HL-60/S4 treated with phorbol 12-myristate 13-acetate at 8.2 ng/mL for 4 days and 3 days (cell line): Measurements from ENCODE around the gene TMEM185A.
"Not testable (repeated sequence)": the region's sequence is repeated elsewhere in the genome, so short reads cannot be mapped to it uniquely, and the experiment has no call there.

ENCODE experiments used
- in situ Hi-C: fragments of 300-500 bp; cut with MboI; formaldehyde crosslinking; loops from 2 replicates; pipeline ENCODE4 v1.15.0; 2022; ENCODE audit warnings: low sequenced_read_pairs

Gene TMEM185A

DNA sequence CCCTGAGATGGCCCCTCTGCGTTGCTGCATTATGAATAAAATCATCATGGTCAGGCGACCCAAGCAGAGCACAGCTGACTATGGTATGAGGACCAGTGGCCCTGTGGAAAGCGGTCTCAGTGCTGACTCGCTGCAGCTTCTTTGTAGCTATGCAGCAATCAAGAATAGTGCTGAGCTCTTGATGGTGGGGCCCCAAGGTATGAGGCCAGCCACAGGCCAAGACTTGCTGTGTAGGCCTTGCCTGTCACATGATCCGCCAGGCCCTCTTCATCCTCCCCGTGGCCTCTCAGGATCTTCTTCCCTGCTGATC, 79.7 kb downstream of the TMEM185A start:
- in situ Hi-C loops = not testable (repeated sequence)

DNA sequence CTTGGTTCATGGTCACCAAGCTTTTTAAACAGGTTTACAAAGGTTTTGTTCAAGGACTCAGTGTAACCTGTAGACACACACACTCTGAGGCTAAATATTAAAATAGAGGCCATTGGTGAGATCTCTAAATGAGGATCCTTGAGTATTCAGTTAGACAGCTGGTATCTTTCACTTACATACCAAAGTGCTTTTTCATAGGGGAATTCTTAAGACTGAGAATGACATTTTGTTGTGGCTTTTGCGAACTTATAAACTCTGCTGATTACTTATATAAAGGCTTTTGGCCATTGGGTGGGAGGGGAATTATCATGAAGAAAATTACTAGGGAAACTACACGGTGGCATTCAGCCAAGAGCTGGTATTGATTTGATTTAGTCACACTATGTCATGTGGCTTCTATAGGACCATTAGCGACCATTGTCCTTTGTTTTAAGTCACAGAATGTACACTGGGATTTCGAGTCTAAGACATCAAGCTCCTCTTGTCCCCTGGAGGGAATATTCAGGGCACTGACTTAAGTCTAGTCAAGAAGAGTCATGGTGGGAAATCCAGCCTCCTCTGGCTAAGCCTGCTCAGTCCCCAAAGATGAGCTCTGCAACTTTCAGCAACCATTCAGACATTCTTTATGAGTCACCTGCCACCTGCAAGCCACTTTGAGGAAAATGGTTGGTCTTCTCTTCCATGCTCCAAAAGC, 80.2 kb downstream of the TMEM185A start:
- in situ Hi-C loops = not testable (repeated sequence)

- in situ Hi-C loops = not testable (repeated sequence)
These were observed 81.1 kb downstream of the TMEM185A start for GRCh38 chrX:149550454-149550853.

- in situ Hi-C loops = not testable (repeated sequence)
These were observed 81.9 kb downstream of the TMEM185A start, which contains the start of gene HSFX3 for GRCh38 chrX:149549701-149550100. Gene HSFX3 (minus strand): TSS chrX:149549924. CDS start chrX:149549852, 72 bp downstream.

GRCh38 chrX:149547782-149548181, 83.8 kb downstream of the TMEM185A start:
- in situ Hi-C loops = not testable (repeated sequence)

GRCh38 chrX:149546962-149547361, 84.6 kb downstream of the TMEM185A start:
- in situ Hi-C loops = not testable (repeated sequence)
